D721Med (cell line): Measurements from ENCODE around the gene EXOC8.

ENCODE experiments used
- DNase-seq: peaks from one replicate; pipeline ENCODE4 v3.0.0; 2011; ENCODE audit warnings: low spot score; ENCODE audit not compliant: insufficient read length
- FAIRE-seq: peaks from 2 replicates; lab custom pipeline; 2011; peaks lifted over from hg19 to GRCh38; lab: Jason Lieb, UNC
- TF ChIP-seq, protein P1 (sequence below): IDR thresholded peaks from 2 replicates; pipeline ENCODE4 v1.5.1; 2012; ENCODE audit warnings: mild to moderate bottlenecking, control low read depth; ENCODE audit not compliant: insufficient read depth; ENCODE audit errors: missing control alignments

Gene EXOC8

DNA sequence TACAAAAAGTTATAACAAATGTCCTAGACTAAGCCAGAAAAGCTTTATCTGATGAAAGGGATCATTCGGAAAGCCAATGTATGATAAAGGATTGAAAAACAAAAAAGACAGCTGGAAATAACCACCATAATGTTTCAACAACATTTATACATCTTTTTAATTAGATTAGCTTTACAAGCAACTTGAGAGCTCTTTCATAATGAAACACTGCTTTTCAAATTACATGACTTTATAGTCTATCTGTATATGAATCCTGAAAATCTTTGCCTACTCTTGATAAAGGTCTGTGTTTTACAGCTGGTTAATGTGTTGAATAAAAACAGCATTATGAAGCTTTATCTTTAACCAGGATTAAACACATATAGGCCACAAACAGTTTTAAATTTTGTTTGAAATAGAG is 26.0 kb upstream of the EXOC8 start:
- TF ChIP-seq, protein P1, sequence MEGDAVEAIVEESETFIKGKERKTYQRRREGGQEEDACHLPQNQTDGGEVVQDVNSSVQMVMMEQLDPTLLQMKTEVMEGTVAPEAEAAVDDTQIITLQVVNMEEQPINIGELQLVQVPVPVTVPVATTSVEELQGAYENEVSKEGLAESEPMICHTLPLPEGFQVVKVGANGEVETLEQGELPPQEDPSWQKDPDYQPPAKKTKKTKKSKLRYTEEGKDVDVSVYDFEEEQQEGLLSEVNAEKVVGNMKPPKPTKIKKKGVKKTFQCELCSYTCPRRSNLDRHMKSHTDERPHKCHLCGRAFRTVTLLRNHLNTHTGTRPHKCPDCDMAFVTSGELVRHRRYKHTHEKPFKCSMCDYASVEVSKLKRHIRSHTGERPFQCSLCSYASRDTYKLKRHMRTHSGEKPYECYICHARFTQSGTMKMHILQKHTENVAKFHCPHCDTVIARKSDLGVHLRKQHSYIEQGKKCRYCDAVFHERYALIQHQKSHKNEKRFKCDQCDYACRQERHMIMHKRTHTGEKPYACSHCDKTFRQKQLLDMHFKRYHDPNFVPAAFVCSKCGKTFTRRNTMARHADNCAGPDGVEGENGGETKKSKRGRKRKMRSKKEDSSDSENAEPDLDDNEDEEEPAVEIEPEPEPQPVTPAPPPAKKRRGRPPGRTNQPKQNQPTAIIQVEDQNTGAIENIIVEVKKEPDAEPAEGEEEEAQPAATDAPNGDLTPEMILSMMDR, result no peak
- DNase-seq, result no peak
- FAIRE-seq, result peak; percentile 21

DNA sequence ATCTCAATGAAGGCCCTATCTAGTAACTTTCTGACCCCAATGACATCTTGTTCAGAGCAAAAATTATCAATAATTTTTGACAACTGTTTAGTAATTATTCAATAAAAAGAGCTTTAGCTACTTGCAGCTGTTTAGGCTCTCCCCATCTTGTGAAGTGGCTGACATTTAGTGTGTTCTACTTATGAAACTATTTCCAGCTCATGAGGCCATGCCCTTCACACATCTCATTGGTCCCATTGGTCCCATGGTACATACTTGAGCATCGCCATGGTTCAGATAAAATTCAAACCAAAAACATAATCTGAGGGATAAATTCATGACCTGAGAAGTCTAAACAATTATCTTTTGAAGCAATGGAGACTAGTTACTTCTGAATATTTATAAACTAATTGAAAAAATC is 24.7 kb upstream of the EXOC8 start:
- DNase-seq, result no peak
- TF ChIP-seq, protein P1, result no peak
- FAIRE-seq, result no peak

DNA sequence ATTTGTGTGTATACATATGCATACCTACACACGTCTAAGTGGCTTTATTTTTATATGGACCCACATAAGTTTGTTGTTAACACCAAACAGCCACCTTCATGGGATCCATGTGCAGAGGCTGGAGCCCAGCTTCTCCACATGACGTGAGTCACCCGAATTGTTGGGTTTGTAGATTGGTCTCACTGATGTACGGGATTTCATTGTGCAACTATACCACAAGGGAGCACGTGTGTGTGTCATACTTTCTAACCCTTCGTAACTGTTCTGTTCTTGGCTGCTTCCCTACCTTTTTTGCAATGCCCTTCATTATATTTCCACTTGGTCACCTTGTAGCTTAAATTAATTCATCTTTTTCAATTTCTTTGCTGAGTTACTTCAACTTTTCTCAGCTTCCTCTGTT is 21.5 kb upstream of the EXOC8 start:
- DNase-seq (no peak), FAIRE-seq (peak; percentile 29)
- TF ChIP-seq, protein P1, result no peak

DNA sequence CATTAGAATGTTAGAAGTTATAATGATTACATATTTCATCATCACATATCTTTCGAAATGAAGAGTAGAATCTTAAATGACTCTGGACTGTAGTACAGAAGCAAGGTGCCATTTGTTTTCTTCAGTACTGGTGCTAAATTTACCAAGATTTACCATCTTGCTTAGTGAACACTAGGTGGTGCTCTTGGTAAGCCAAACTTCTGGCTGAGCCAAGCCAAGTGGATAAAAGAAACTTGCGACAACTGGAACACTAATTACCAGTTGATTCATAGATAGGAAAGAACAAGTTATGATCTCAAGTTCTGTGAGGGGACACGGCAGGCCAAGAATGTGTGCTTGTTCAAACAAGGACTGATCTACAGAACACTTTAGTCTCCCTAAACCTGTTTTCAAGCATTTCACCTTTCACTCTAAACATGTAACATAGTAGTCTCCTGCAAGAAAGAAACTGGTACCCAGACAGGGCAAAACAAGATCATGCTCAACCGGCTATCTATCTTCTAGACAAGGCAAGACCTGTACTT is 20.2 kb upstream of the EXOC8 start:
- TF ChIP-seq, protein P1, result peak; percentile 96
- peak; percentile 99 for FAIRE-seq
- DNase-seq, result no peak

DNA sequence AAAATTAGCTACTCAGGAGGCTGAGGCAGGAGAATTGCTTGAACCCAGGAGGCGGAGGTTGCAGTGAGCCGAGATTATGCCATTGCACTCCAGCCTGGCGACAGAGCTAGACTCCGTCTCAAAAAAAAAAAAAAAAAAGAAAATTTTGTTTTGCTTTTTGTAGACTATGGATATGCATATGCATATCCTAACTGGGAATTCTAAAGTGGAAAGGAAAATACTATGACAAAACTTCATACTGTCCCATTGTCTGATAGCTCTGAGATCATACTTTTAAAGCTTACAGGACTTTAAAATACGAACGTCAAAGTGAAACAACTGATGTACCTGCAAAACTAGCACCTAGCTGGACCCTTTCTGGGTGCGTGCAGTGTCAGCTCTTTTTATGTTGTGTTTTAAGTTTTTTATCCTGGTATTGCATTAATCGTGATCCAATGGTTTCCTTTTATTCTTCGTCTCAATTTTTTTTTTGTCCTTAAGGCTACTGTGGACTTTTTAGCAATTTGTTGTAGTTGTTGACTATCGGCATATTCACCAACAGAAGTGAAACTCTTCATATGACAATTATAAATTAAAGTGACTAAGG is 19.6 kb upstream of the EXOC8 start:
- DNase-seq (no peak), FAIRE-seq (no peak)
- TF ChIP-seq, protein P1, result no peak

DNA sequence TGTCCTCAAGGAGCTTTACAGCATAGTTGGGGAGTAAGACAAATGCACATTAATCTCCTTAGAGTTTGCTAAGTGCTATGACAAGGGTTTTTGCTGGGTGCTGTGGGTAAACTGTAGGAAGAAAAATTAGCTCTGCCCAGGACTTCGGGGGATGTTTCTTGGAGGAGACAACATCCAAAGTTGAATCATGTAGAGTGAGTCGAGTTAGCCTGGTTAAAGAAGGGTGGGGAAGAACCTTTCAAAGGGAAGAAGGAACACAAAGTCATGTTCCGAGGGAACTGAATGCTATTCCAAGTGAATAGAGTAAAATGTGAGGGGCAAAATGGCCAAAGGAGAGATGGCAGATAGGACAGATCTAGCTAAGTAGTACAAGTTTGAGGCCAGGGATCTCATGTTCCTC is 17.5 kb upstream of the EXOC8 start:
- DNase-seq, result no peak
- peak; percentile 67 for FAIRE-seq
- TF ChIP-seq, protein P1, result no peak

DNA sequence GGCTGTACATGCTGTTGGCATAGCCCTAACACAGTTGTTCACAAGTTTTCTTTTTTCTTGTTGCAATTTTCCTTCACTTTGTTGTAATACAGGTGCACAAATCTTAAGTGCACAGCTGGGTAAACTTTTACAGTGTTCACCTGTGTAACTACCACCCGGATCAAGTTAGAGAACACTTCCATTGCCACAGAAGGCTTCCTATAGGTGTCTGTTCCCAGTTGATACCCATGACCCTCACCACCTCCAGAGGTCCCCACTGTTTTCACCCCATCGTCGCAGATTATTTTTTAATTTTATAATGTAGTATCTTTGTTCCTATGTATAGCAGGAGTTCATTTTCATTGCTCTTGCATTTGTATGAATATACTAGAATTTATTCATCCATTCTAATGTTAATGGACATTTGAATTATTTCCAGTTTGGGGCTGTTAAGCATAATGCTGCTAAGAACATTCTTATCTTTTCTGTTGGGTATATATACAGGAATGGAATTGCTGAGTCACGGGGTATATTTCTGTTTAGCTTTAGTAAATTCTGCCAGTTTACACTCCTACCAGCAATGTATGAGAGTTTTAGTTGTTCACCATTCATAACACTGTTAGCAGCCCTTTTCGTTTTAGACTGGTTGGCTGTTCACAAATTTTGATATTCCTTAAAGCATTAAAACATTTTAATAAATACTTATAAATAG is 16.8 kb upstream of the EXOC8 start:
- TF ChIP-seq, protein P1, result no peak
- no peak for DNase-seq
- peak; percentile 58 for FAIRE-seq
